PC-9 (cell line): Measurements from ENCODE around the gene SLC2A9. TPM values are rescaled to one million over a fixed set of nuclear protein-coding genes. Genes with fewer than 3 reads are reported as not detected.

ENCODE experiments used
- BruUV-seq: library from RNA; stranded (reverse); fragments of 400-500 nt; replicated peaks from 2 replicates; lab custom pipeline; 2021; lab: Mats Ljungman, UMichigan
- CTCF ChIA-PET: fragments of 300-600 bp; sonication (Branson Sonifier 250); formaldehyde crosslinking; loops from one replicate; lab custom pipeline; 2022; ENCODE audit warnings: antibody characterized with exemption; lab: Charles Lee
- POLR2A ChIA-PET: fragments of 300-600 bp; sonication (Branson Sonifier 250); formaldehyde crosslinking; loops from one replicate; lab custom pipeline; 2022; ENCODE audit warnings: antibody characterized with exemption; ENCODE audit not compliant: unreplicated experiment; lab: Charles Lee
- DNase-seq, 2 experiments: peaks; one replicate each; pipeline versions ENCODE4 v3.0.0 to v3.0.0-alpha.2; 2015 to 2022; ENCODE audit warnings: mixed read lengths in 1 of 2
- H2AFZ ChIP-seq: fragments of 200-600 bp; sonication (generic); 2 replicates; pipeline ENCODE4 v1.8.1; 2017; ENCODE audit warnings: antibody characterized with exemption
- H3F3A ChIP-seq: fragments of 200-600 bp; sonication (generic); 2 replicates; pipeline ENCODE4 v1.8.1; 2017; ENCODE audit warnings: antibody characterized with exemption, mild to moderate bottlenecking, low read depth; ENCODE audit not compliant: insufficient read depth
- H3K27ac ChIP-seq: fragments of 200-600 bp; sonication (generic); 2 replicates; pipeline ENCODE4 v1.6.1; 2016; ENCODE audit warnings: mixed run types
- H3K27me3 ChIP-seq: fragments of 200-600 bp; sonication (generic); 2 replicates; pipeline ENCODE4 v1.6.1; 2016; ENCODE audit warnings: low read depth, mixed run types; ENCODE audit not compliant: insufficient read depth
- H3K36me3 ChIP-seq: fragments of 200-600 bp; sonication (generic); 2 replicates; pipeline ENCODE4 v1.6.1; 2016; ENCODE audit warnings: low read depth, mixed run types
- H3K4me1 ChIP-seq: fragments of 200-600 bp; sonication (generic); replicated peaks from 2 replicates; pipeline ENCODE4 v1.6.1; 2016; ENCODE audit warnings: mixed run types; ENCODE audit not compliant: insufficient read depth
- H3K4me2 ChIP-seq: fragments of 200-600 bp; sonication (generic); 2 replicates; pipeline ENCODE4 v1.6.1; 2017; ENCODE audit warnings: mixed run types
- H3K4me3 ChIP-seq: fragments of 200-600 bp; sonication (generic); 2 replicates; pipeline ENCODE4 v1.6.1; 2016; ENCODE audit warnings: mixed run types
- H3K79me2 ChIP-seq: fragments of 200-600 bp; sonication (generic); 2 replicates; pipeline ENCODE4 v1.6.1; 2017; ENCODE audit warnings: low read depth, mixed run types
- H3K9me2 ChIP-seq: fragments of 200-600 bp; sonication (generic); 2 replicates; pipeline ENCODE4 v1.8.1; 2017; ENCODE audit warnings: mild to moderate bottlenecking; ENCODE audit not compliant: insufficient read depth
- H3K9me3 ChIP-seq: fragments of 200-600 bp; sonication (generic); 2 replicates; pipeline ENCODE4 v1.8.1; 2016; ENCODE audit warnings: low read depth; ENCODE audit not compliant: insufficient read depth
- H4K20me1 ChIP-seq: fragments of 200-600 bp; sonication (generic); 2 replicates; pipeline ENCODE4 v1.8.1; 2017; ENCODE audit not compliant: insufficient read depth
- CTCF ChIP-seq: fragments of 200-600 bp; sonication (generic); conservative IDR thresholded peaks from 2 replicates; pipeline ENCODE4 v1.6.1; 2017; ENCODE audit warnings: mixed run types, antibody characterized with exemption, mild to moderate bottlenecking, moderate library complexity
- EZH2 ChIP-seq: fragments of 200-600 bp; sonication (generic); IDR thresholded peaks from 2 replicates; pipeline ENCODE4 v1.8.0; 2017; ENCODE audit warnings: antibody characterized with exemption, low read depth
- intact Hi-C: fragments of 100-400 bp; cut with micrococcal nuclease; formaldehyde crosslinking; loops from one replicate; pipeline ENCODE4 v1.10.0; 2022; ENCODE audit not compliant: unreplicated experiment
- total RNA-seq: library from RNA; stranded (reverse); gene quantifications from 2 replicates; pipeline ENCODE4 v1.2.3, GENCODE V29; 2021

The SLC2A9 gene
- total RNA-seq, 1 experiment from 2014 or later: 0.28 TPM

GRCh38 chr4:9921326-9921725, 100.0 kb downstream of the SLC2A9 start:
- no peaks in the 10 kb centered on the region for H3K4me1 ChIP-seq
- H3K27ac ChIP-seq: no peak overlapping the region
- no TSS peak for BruUV-seq
- no peaks in the 10 kb centered on the region for H3K36me3 ChIP-seq
- H3F3A ChIP-seq: no peaks in the 10 kb centered on the region
- H3K9me3 ChIP-seq: no peaks in the 10 kb centered on the region
- DNase-seq: no peak
- ChIA-PET CTCF (no interaction called here), POLR2A (no interaction called here)
- intact Hi-C loops: loop anchor here (5.0 kb wide), 1 partner anchor 86 kb away; no protein-coding TSS in a partner anchor
- H3K27me3 ChIP-seq: no peaks in the 10 kb centered on the region
- H3K4me3 ChIP-seq: no peak overlapping the region
- no peaks in the 10 kb centered on the region for H3K9me2 ChIP-seq
- no peak overlapping the region for H3K4me2 ChIP-seq
- TF ChIP-seq CTCF (no peak), EZH2 (no peak)
- no peaks in the 10 kb centered on the region for H3K79me2 ChIP-seq
- H4K20me1 ChIP-seq: no peaks in the 10 kb centered on the region
- no peak overlapping the region for H2AFZ ChIP-seq

GRCh38 chr4:9920029-9920428, 101.3 kb downstream of the SLC2A9 start:
- CTCF ChIA-PET: no interaction called here
- no peaks in the 10 kb centered on the region for H3K9me2 ChIP-seq
- H4K20me1 ChIP-seq: no peaks in the 10 kb centered on the region
- BruUV-seq: no TSS peak
- no peak for DNase-seq
- H3K4me3 ChIP-seq: no peak overlapping the region
- no peaks in the 10 kb centered on the region for H3K36me3 ChIP-seq
- H3F3A ChIP-seq: no peaks in the 10 kb centered on the region
- TF ChIP-seq EZH2 (no peak), CTCF (no peak)
- H3K79me2 ChIP-seq: no peaks in the 10 kb centered on the region
- intact Hi-C loops: loop anchor here (5.0 kb wide), 1 partner anchor 87 kb away; no protein-coding TSS in a partner anchor
- no peak overlapping the region for H3K4me2 ChIP-seq
- H3K27me3 ChIP-seq: no peaks in the 10 kb centered on the region
- no peak overlapping the region for H2AFZ ChIP-seq
- no peaks in the 10 kb centered on the region for H3K9me3 ChIP-seq
- no peak overlapping the region for H3K27ac ChIP-seq
- H3K4me1 ChIP-seq: no peaks in the 10 kb centered on the region
- POLR2A ChIA-PET: no interaction called here

GRCh38 chr4:9919047-9919446, 102.2 kb downstream of the SLC2A9 start:
- H3K36me3 ChIP-seq: no peaks in the 10 kb centered on the region
- H3K79me2 ChIP-seq: no peaks in the 10 kb centered on the region
- no peaks in the 10 kb centered on the region for H3K9me2 ChIP-seq
- no peaks in the 10 kb centered on the region for H3K27me3 ChIP-seq
- no peak for TF ChIP-seq CTCF
- TF ChIP-seq EZH2: no peak
- H3K4me2 ChIP-seq: no peak overlapping the region
- no peak overlapping the region for H3K27ac ChIP-seq
- ChIA-PET CTCF (no interaction called here), POLR2A (no interaction called here)
- H3F3A ChIP-seq: no peaks in the 10 kb centered on the region
- intact Hi-C loops: no loop called here
- H3K4me3 ChIP-seq: no peak overlapping the region
- no TSS peak for BruUV-seq
- no peaks in the 10 kb centered on the region for H4K20me1 ChIP-seq
- no peak for DNase-seq
- H3K4me1 ChIP-seq: no peaks in the 10 kb centered on the region
- H2AFZ ChIP-seq: no peak overlapping the region
- no peaks in the 10 kb centered on the region for H3K9me3 ChIP-seq
